Endothelial cell of coronary artery (primary cell): Measurements from ENCODE around the gene ZBTB43. TPM values are rescaled to one million over a fixed set of nuclear protein-coding genes. Genes with fewer than 3 reads are reported as not detected.

ENCODE experiments used
- total RNA-seq: library from RNA; depleted of rRNA; stranded (reverse); fragments of >200 nt; gene quantifications from 2 replicates; pipeline ENCODE4 v1.2.3, GENCODE V29; 2014

Gene ZBTB43, protein sequence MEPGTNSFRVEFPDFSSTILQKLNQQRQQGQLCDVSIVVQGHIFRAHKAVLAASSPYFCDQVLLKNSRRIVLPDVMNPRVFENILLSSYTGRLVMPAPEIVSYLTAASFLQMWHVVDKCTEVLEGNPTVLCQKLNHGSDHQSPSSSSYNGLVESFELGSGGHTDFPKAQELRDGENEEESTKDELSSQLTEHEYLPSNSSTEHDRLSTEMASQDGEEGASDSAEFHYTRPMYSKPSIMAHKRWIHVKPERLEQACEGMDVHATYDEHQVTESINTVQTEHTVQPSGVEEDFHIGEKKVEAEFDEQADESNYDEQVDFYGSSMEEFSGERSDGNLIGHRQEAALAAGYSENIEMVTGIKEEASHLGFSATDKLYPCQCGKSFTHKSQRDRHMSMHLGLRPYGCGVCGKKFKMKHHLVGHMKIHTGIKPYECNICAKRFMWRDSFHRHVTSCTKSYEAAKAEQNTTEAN
- total RNA-seq: 10.7 and 16.4 TPM in 2 replicates

DNA sequence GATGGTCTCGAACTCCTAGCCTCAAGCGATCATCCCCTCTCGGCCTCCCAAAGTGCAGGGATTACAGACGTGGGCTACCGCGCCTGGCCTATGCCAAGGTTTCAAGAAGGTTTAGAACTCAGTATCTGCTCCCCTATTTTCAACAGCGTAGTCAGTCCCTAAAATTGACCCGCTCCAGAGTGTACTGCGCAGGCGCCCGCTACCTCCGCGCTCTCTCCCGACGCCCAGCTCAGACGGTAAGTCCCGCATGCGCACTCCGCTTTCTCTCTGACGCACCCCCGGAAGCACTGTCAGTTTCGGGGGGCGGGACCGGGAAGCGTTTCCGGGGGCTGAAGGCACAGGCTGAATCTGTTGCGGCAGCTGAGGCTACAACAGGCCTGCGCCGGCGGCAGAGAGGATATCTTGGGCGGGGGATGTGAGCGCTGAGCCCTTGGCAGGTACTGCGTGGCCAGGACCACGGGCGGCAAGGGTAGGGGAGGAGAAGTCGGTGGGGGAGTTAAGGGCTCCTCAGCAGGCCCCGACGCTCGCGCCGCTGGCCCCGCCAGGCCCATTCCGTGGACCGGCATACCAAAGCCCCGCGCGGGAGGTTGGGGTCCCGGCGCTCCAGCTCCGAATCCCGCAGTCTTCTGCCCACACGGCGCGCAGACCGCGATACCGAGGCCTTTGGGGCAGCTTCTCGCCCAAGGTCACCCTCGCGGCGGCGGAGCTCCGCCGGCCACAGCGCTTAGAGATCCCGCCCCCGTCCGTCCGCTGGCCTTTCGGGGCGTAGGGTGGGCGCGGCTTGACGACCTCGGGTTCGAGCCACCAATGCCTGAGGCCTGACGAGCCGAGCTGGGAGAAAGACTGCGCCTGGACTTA is at the start of gene ZBTB43:
ZBTB43 (plus strand) TSS at position 345 of the 858 bp plus-strand sequence. CDS start 27,470 bp downstream, outside the sequence.

DNA sequence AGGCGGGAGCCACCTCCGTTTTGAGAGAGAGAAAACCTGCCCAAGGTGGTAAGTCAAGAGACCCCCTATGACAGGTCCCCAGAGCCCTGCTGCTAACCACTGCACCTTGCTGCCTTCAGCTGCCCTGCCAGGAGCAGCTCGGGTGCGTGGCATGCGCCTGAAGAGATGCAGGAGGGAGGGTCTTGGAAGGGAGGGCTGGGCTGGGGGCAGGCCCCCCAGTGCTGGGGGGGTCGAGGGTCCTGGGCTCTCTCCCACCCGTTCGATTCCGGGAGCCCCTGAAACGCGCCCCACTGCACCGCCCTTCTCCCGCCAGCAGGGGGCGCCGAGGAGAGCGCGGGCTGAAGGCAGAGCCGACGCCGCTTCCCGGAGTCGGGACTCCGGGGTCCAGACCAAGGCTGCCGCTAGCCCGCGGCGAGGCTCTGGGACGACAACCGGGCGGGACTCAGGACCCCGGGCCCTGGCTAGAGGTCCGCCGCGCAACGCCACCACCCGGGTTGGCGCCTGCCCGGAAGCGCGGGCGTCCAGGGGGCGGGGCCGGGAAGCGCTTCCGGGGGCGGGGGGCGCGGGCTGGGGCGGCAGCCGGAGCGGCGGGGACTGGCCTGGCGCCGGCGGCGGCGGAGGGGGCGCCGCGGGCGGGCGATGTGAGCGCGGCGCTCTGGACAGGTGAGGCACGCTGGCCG is 55.4 kb downstream of the ZBTB43 start, which contains the start of gene ZBTB34:
ZBTB34 (plus strand) TSS at position 563 of the 680 bp plus-strand sequence. CDS start 18,761 bp downstream, outside the sequence.

Other genes with a start within 250 kb of the ZBTB43 start
- gene LMX1B, start 191.1 kb upstream of the ZBTB43 start, total RNA-seq: not detected in 2 replicates
- 7.7 and 8.4 TPM in 2 replicates for gene ZBTB34, start 55.6 kb downstream of the ZBTB43 start, total RNA-seq
- 2.1 and 2.2 TPM in 2 replicates for gene RALGPS1, start 109.7 kb downstream of the ZBTB43 start, total RNA-seq